Measurements from ENCODE around the gene FAM151A.

The FAM151A gene

GRCh38 chr1:54593571-54594160 lies 29.7 kb downstream of the FAM151A start:
- H3K9ac ChIP-seq (ENCODE audit: low read depth in 1 of 2, low read length in 2 of 2): no peak overlapping the region
- H3K4me1 ChIP-seq (ENCODE audit: control insufficient read depth in 2 of 2, insufficient read depth in 2 of 2, low read length in 2 of 2): no peaks in the 10 kb centered on the region
- peaks cover 39 to 67% of the 10 kb centered on the region in 2 donors for H3K36me3 ChIP-seq (ENCODE audit: control insufficient read depth in 2 of 2, insufficient read depth in 2 of 2, low read length in 2 of 2)
- no peaks in the 10 kb centered on the region for H3K27me3 ChIP-seq (ENCODE audit: control insufficient read depth in 2 of 2, insufficient read depth in 2 of 2, low read length in 2 of 2)
- H3K9me3 ChIP-seq (ENCODE audit: control insufficient read depth in 2 of 2, low read length in 2 of 2): no peaks in the 10 kb centered on the region
- no peak overlapping the region for H3K4me3 ChIP-seq (ENCODE audit: low read length in 2 of 2)
- no peak overlapping the region for H3K27ac ChIP-seq (ENCODE audit: low read depth in 2 of 2, low read length in 2 of 2)

GRCh38 chr1:54591127-54591756 lies 32.1 kb downstream of the FAM151A start:
- Histone ChIP-seq H3K9ac (ENCODE audit: low read depth in 1 of 2, low read length in 2 of 2) (no peak overlapping the region), H3K27ac (ENCODE audit: low read depth in 2 of 2, low read length in 2 of 2) (no peak overlapping the region), H3K4me3 (ENCODE audit: low read length in 2 of 2) (no peak overlapping the region), H3K36me3 (ENCODE audit: control insufficient read depth in 2 of 2, insufficient read depth in 2 of 2, low read length in 2 of 2) (peaks cover 31 to 56% of the 10 kb centered on the region in 2 donors), H3K9me3 (ENCODE audit: control insufficient read depth in 2 of 2, low read length in 2 of 2) (no peaks in the 10 kb centered on the region), H3K4me1 (ENCODE audit: control insufficient read depth in 2 of 2, insufficient read depth in 2 of 2, low read length in 2 of 2) (no peaks in the 10 kb centered on the region), H3K27me3 (ENCODE audit: control insufficient read depth in 2 of 2, insufficient read depth in 2 of 2, low read length in 2 of 2) (no peaks in the 10 kb centered on the region)

GRCh38 chr1:54588377-54588776 lies 34.9 kb downstream of the FAM151A start:
- peaks cover 31 to 43% of the 10 kb centered on the region in 2 donors for H3K36me3 ChIP-seq (ENCODE audit: control insufficient read depth in 2 of 2, insufficient read depth in 2 of 2, low read length in 2 of 2)
- no peaks in the 10 kb centered on the region for H3K4me1 ChIP-seq (ENCODE audit: control insufficient read depth in 2 of 2, insufficient read depth in 2 of 2, low read length in 2 of 2)
- H3K9me3 ChIP-seq (ENCODE audit: control insufficient read depth in 2 of 2, low read length in 2 of 2): no peaks in the 10 kb centered on the region
- H3K27me3 ChIP-seq (ENCODE audit: control insufficient read depth in 2 of 2, insufficient read depth in 2 of 2, low read length in 2 of 2): no peaks in the 10 kb centered on the region
- no peak overlapping the region for H3K4me3 ChIP-seq (ENCODE audit: low read length in 2 of 2)
- no peak overlapping the region for H3K9ac ChIP-seq (ENCODE audit: low read depth in 1 of 2, low read length in 2 of 2)
- H3K27ac ChIP-seq (ENCODE audit: low read depth in 2 of 2, low read length in 2 of 2): no peak overlapping the region

- Histone ChIP-seq H3K4me3 (ENCODE audit: low read length in 2 of 2) (no peak overlapping the region), H3K27me3 (ENCODE audit: control insufficient read depth in 2 of 2, insufficient read depth in 2 of 2, low read length in 2 of 2) (no peaks in the 10 kb centered on the region), H3K4me1 (ENCODE audit: control insufficient read depth in 2 of 2, insufficient read depth in 2 of 2, low read length in 2 of 2) (peaks cover 2 to 5% of the 10 kb centered on the region in 2 donors), H3K9ac (ENCODE audit: low read depth in 1 of 2, low read length in 2 of 2) (no peak overlapping the region), H3K27ac (ENCODE audit: low read depth in 2 of 2, low read length in 2 of 2) (no peak overlapping the region), H3K36me3 (ENCODE audit: control insufficient read depth in 2 of 2, insufficient read depth in 2 of 2, low read length in 2 of 2) (peaks cover 20 to 22% of the 10 kb centered on the region in 2 donors), H3K9me3 (ENCODE audit: control insufficient read depth in 2 of 2, low read length in 2 of 2) (no peaks in the 10 kb centered on the region)
Measured at GRCh38 chr1:54585181-54586066, 37.9 kb downstream of the FAM151A start.

GRCh38 chr1:54584575-54584974 lies 38.8 kb downstream of the FAM151A start:
- Histone ChIP-seq H3K4me3 (ENCODE audit: low read length in 2 of 2) (no peak overlapping the region), H3K36me3 (ENCODE audit: control insufficient read depth in 2 of 2, insufficient read depth in 2 of 2, low read length in 2 of 2) (peaks cover 20 to 22% of the 10 kb centered on the region in 2 donors), H3K27ac (ENCODE audit: low read depth in 2 of 2, low read length in 2 of 2) (no peak overlapping the region), H3K9ac (ENCODE audit: low read depth in 1 of 2, low read length in 2 of 2) (no peak overlapping the region), H3K9me3 (ENCODE audit: control insufficient read depth in 2 of 2, low read length in 2 of 2) (no peaks in the 10 kb centered on the region), H3K27me3 (ENCODE audit: control insufficient read depth in 2 of 2, insufficient read depth in 2 of 2, low read length in 2 of 2) (no peaks in the 10 kb centered on the region), H3K4me1 (ENCODE audit: control insufficient read depth in 2 of 2, insufficient read depth in 2 of 2, low read length in 2 of 2) (peaks cover 2 to 5% of the 10 kb centered on the region in 2 donors)

GRCh38 chr1:54583871-54584270 lies 39.5 kb downstream of the FAM151A start:
- H3K4me3 ChIP-seq (ENCODE audit: low read length in 2 of 2): no peak overlapping the region
- no peaks in the 10 kb centered on the region for H3K27me3 ChIP-seq (ENCODE audit: control insufficient read depth in 2 of 2, insufficient read depth in 2 of 2, low read length in 2 of 2)
- H3K9ac ChIP-seq (ENCODE audit: low read depth in 1 of 2, low read length in 2 of 2): no peak overlapping the region
- H3K4me1 ChIP-seq (ENCODE audit: control insufficient read depth in 2 of 2, insufficient read depth in 2 of 2, low read length in 2 of 2): peaks cover 5 to 7% of the 10 kb centered on the region in 2 donors
- H3K36me3 ChIP-seq (ENCODE audit: control insufficient read depth in 2 of 2, insufficient read depth in 2 of 2, low read length in 2 of 2): peaks cover 20 to 21% of the 10 kb centered on the region in 2 donors
- no peaks in the 10 kb centered on the region for H3K9me3 ChIP-seq (ENCODE audit: control insufficient read depth in 2 of 2, low read length in 2 of 2)
- H3K27ac ChIP-seq (ENCODE audit: low read depth in 2 of 2, low read length in 2 of 2): no peak overlapping the region

- Histone ChIP-seq H3K9me3 (ENCODE audit: control insufficient read depth in 2 of 2, low read length in 2 of 2) (no peaks in the 10 kb centered on the region), H3K27me3 (ENCODE audit: control insufficient read depth in 2 of 2, insufficient read depth in 2 of 2, low read length in 2 of 2) (no peaks in the 10 kb centered on the region), H3K9ac (ENCODE audit: low read depth in 1 of 2, low read length in 2 of 2) (no peak overlapping the region), H3K4me3 (ENCODE audit: low read length in 2 of 2) (no peak overlapping the region), H3K4me1 (ENCODE audit: control insufficient read depth in 2 of 2, insufficient read depth in 2 of 2, low read length in 2 of 2) (peaks cover 5 to 7% of the 10 kb centered on the region in 2 donors), H3K36me3 (ENCODE audit: control insufficient read depth in 2 of 2, insufficient read depth in 2 of 2, low read length in 2 of 2) (peaks cover 16 to 17% of the 10 kb centered on the region in 2 donors), H3K27ac (ENCODE audit: low read depth in 2 of 2, low read length in 2 of 2) (no peak overlapping the region)
Measured at GRCh38 chr1:54583307-54583686, 40.0 kb downstream of the FAM151A start.

GRCh38 chr1:54582566-54583306 lies 40.6 kb downstream of the FAM151A start:
- Histone ChIP-seq H3K4me3 (ENCODE audit: low read length in 2 of 2) (no peak overlapping the region), H3K4me1 (ENCODE audit: control insufficient read depth in 2 of 2, insufficient read depth in 2 of 2, low read length in 2 of 2) (peaks cover 5 to 9% of the 10 kb centered on the region in 2 donors), H3K9ac (ENCODE audit: low read depth in 1 of 2, low read length in 2 of 2) (no peak overlapping the region), H3K9me3 (ENCODE audit: control insufficient read depth in 2 of 2, low read length in 2 of 2) (no peaks in the 10 kb centered on the region), H3K36me3 (ENCODE audit: control insufficient read depth in 2 of 2, insufficient read depth in 2 of 2, low read length in 2 of 2) (peaks cover 15 to 16% of the 10 kb centered on the region in 2 donors), H3K27me3 (ENCODE audit: control insufficient read depth in 2 of 2, insufficient read depth in 2 of 2, low read length in 2 of 2) (no peaks in the 10 kb centered on the region), H3K27ac (ENCODE audit: low read depth in 2 of 2, low read length in 2 of 2) (no peak overlapping the region)

- no peaks in the 10 kb centered on the region for H3K27me3 ChIP-seq (ENCODE audit: control insufficient read depth in 2 of 2, insufficient read depth in 2 of 2, low read length in 2 of 2)
- H3K9me3 ChIP-seq (ENCODE audit: control insufficient read depth in 2 of 2, low read length in 2 of 2): no peaks in the 10 kb centered on the region
- peak overlapping the region in 1 of 2 donors; percentile 56 for H3K9ac ChIP-seq (ENCODE audit: low read depth in 1 of 2, low read length in 2 of 2)
- H3K4me1 ChIP-seq (ENCODE audit: control insufficient read depth in 2 of 2, insufficient read depth in 2 of 2, low read length in 2 of 2): peaks cover 5 to 9% of the 10 kb centered on the region in 2 donors
- peak overlapping the region; percentile 56 to 71 for H3K27ac ChIP-seq (ENCODE audit: low read depth in 2 of 2, low read length in 2 of 2)
- H3K36me3 ChIP-seq (ENCODE audit: control insufficient read depth in 2 of 2, insufficient read depth in 2 of 2, low read length in 2 of 2): peaks cover 12 to 15% of the 10 kb centered on the region in 2 donors
- no peak overlapping the region for H3K4me3 ChIP-seq (ENCODE audit: low read length in 2 of 2)
Measured at GRCh38 chr1:54581621-54582035, 41.7 kb downstream of the FAM151A start.

Data from mucosa of rectum (tissue), 2 donors.